ENCODE data around the gene EML6.
"Not testable (repeated sequence)": the region's sequence is repeated elsewhere in the genome, so short reads cannot be mapped to it uniquely, and the experiment has no call there.

Gene EML6

GRCh38 chr2:54838585-54839035, 115.1 kb downstream of the EML6 start:
- in situ Hi-C loops (cut with MboI; ENCODE audit: low sequenced_read_pairs), result no loop called here

DNA sequence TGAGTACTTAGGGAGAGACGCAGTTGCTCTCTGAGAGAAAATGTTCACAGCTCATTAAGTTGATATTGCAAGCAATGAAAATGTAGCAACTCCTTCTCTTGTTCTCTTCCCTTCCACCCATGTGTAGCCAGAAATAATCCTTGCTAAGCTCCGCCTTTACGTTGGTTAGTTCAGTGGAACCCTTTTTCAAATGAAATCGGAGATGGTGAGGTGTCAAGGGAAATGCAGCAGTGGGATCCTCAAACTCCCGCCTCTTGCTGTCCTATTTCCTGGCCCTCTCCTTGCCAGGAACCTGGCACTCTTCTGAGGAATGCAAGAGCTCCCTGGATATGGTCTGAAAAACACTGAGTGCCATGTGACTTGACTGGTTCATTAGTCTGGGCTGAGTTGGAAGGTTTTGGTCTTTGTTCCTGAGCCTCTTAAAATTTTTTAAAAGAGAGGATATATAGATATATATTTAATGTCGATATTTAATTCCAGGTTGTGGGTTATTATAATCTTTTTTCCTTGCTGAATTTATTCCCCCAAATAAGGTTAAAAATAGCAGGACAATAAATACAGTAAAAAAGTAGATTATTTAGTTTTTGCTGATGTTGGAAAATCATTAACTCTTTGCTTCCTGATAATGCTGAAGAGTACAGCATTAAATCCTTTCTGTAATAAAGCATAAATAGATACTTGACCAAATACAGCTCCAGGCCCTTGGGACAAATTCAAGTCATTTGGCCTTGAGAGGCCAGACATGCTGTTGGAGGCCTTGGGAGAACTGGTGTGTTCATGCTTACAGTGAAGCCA, 116.2 kb downstream of the EML6 start:
- in situ Hi-C loops (cut with MboI; ENCODE audit: low sequenced_read_pairs), result no loop called here

DNA sequence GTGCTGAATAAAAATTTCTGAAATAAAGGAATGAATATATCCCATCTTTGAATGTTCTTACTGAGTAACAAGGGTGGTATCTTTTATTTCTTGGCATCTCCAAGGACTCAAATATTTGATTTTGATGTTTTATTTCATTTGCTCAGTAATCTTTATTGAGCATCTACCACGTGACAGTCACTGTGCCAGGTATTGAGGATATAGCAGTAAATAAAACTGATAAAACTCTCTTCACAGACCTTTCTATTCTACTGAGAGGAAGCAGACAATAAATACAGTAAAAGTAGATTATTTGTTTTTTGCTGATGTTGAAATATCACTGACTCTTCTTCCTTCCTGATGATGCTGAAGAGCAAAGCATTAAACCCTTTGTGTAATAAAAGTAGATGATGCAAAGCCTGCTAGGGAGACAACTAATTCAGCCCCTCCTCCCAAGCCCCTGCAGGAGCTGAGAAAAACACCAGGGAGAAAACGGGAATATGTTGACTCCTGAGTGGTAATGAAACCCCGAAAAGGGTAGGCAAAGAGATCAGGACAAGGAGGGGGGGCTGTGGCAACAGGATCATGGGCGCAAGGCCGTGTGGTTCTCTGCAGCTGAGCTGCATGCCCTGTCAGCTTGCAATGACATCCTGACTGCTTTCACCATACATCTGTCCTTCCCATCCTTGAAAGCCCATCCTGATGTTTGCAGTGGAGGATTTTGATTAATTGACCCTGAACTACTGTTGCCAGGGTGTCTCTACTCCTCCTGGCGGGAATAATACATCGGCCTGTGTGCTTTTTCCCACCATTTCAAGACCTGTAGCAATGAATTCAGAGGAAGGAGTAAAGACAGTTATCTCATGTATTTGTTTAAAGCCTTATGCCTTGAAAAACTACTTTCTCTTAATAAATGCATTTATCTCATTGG, 117.4 kb downstream of the EML6 start:
- in situ Hi-C loops (cut with MboI; ENCODE audit: low sequenced_read_pairs), result no loop called here

GRCh38 chr2:54841500-54841899, 118.0 kb downstream of the EML6 start:
- in situ Hi-C loops (cut with MboI; ENCODE audit: low sequenced_read_pairs), result not testable (repeated sequence)

DNA sequence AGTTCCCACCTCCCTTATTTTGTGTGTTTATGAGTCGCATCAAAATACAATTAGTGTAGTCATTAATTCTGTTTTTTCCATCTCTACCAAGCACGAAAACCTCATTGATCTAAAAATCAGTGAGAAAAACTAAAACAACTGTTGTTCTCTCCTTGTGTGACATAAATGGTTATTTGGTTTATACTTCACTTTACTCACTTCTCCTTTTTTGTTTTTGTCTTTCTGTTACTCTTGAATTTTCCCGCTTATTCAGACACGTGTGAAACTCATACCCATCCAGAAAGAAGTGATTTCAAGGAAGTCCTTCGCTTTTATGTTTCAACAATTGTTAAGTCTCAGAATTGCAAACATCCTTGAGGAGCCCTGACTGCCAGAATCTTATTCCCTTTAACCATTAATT, 121.6 kb downstream of the EML6 start:
- in situ Hi-C loops (cut with MboI; ENCODE audit: low sequenced_read_pairs), result no loop called here

GRCh38 chr2:54845514-54845913, 122.1 kb downstream of the EML6 start:
- in situ Hi-C loops (cut with MboI; ENCODE audit: low sequenced_read_pairs), result no loop called here

DNA sequence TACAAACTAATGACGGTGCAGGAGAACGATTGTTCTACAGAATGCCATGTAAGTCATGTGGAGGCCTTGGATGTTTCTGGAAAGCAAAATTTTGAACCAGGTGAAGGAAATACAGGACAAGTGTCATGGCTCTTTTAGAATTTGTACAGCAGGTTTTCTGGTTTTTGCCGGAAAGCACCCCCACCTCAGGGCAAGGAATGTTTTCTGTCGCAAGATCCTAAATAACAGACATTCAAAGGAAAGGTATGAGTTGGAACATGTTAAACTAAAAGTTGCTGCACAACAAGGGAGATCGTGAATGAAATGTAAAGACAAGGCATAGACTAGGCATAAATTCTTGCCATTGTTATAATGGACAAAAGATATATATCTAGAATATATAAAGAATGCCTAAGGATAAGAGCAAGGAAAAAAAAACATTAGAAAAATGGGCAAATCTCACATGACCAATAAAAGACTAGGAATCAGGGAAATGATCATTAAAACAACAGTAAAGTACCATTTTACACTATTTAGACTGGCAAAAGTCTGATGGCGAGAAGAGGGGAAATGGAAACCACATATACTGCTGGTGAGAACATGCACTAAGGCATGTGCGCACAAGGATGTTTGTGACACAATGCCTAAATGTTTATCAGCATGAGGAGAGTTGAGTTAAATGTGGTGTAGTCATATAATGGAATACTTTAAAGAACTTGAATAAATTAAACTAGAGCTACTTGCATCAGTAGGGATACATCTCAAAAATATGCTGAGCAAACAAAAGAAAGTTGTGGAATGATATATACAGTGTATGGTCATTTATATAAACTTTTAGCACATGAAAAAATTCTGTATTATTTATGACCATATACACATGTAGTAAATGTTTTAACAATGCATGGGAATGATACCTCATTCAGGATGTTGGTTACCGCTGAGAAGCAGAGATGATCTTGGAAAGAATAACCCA, 127.0 kb downstream of the EML6 start:
- in situ Hi-C loops (cut with MboI; ENCODE audit: low sequenced_read_pairs), result no loop called here

- in situ Hi-C loops (cut with MboI; ENCODE audit: low sequenced_read_pairs), result no loop called here
Measured at GRCh38 chr2:54853616-54854310, 130.3 kb downstream of the EML6 start.

GRCh38 chr2:54855434-54855833, 132.0 kb downstream of the EML6 start:
- in situ Hi-C loops (cut with MboI; ENCODE audit: low sequenced_read_pairs), result no loop called here

DNA sequence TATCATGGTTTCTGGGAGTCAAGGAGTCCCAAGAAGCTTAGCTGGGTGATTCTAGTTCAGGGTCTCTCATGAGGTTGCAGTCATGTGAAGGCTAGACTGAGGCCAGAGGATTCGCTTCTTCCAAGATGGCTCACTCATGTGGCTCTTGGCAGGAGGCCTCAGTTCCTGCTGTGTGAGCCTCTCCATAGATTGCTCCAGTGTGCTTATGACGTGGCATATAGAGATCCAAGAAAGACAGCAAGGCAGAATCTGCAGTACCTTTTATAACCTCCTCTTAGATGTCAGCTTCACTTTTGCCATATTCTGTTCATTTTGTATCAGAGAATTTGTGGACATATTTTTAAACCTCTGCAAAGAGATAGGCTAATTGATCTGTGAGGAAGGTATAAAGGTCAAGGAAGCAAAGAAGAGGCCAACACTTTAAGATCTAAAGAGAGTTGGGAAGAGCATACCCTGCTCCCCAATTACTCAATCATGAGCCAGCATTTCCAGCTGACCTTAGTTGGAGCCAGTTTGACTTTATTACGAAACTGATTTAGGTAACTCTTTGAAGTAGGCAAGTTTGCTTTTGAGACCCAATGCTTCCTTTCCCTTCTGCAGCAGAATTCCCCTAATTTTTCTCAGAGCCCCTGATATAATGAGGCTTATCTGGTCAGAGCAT, 134.7 kb downstream of the EML6 start:
- in situ Hi-C loops (cut with MboI; ENCODE audit: low sequenced_read_pairs), result no loop called here

DNA sequence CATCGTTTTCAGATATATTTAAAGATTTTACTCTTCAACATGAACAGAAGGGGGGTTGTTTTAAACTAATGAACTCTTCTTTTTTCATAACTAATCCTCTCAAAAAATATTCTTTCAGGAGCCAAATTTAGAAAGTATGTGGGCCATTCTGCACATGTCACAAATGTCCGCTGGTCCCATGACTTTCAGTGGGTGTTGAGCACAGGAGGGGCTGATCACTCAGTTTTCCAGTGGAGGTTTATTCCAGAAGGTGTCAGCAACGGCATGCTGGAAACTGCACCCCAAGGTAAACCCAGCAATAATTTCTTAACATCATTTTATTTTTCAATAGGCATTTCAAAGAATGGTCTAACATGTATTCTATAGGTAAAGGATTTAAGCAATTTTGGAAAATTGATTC, 136.0 kb downstream of the EML6 start:
- in situ Hi-C loops (cut with MboI; ENCODE audit: low sequenced_read_pairs), result no loop called here

DNA sequence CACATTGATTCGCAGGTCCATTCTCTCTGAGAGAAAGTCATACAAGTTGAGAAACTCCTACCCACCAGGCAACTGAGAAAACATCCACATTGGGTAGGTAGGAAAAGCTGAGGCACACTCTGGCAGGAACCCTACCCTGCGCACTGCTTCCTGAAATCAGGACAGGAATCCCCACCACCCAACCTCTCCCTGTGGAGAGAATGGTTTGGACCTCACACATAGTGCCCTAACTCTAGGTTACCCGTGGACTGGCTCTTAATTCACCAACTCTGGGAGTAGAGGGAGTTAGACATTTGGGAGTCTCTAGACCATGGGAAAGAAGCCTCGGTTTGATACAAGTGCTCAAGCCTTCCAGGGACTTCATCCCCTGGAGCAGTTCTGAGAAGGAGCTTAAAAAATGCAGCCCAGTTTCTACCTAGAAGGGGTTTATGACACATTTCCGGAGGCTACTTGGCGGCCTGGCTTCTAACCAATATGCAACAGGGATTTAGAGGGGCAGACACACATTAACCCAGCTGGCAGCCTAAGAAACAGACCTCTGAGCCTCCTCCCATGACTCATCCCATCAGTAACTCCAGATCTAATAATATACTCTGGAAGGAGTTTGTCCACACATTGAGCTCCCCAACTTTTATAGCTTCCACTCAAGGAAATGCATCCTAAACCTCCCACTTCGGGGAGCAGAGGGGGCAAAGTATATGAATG, 136.7 kb downstream of the EML6 start:
- in situ Hi-C loops (cut with MboI; ENCODE audit: low sequenced_read_pairs), result no loop called here

DNA sequence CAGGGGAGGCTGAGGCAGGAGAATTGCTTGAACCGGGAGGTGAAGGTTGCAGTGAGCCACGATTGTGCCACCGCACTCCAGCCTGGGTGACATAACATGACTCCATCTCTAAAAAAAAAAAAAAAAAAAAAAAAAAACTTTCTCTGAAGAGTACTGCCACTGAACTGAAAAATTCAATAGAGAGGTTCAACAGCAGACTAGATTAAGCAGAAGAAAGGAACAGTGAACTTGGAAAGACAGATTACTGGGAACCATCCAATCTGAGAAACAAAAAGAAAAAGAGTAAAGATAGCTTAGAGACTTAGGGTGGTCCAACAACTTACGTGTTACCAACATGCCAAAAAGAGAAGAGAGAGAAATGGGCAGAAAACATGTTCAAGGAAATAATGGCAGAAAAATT, 138.8 kb downstream of the EML6 start:
- in situ Hi-C loops (cut with MboI; ENCODE audit: low sequenced_read_pairs), result no loop called here

GRCh38 chr2:54862742-54863141, 139.3 kb downstream of the EML6 start:
- in situ Hi-C loops (cut with MboI; ENCODE audit: low sequenced_read_pairs), result no loop called here

- in situ Hi-C loops (cut with MboI; ENCODE audit: low sequenced_read_pairs), result no loop called here
Measured at GRCh38 chr2:54863660-54864059, 140.2 kb downstream of the EML6 start.

- in situ Hi-C loops (cut with MboI; ENCODE audit: low sequenced_read_pairs), result no loop called here
Measured at GRCh38 chr2:54864096-54864495, 140.6 kb downstream of the EML6 start.

GRCh38 chr2:54864727-54865126, 141.3 kb downstream of the EML6 start:
- in situ Hi-C loops (cut with MboI; ENCODE audit: low sequenced_read_pairs), result no loop called here

DNA sequence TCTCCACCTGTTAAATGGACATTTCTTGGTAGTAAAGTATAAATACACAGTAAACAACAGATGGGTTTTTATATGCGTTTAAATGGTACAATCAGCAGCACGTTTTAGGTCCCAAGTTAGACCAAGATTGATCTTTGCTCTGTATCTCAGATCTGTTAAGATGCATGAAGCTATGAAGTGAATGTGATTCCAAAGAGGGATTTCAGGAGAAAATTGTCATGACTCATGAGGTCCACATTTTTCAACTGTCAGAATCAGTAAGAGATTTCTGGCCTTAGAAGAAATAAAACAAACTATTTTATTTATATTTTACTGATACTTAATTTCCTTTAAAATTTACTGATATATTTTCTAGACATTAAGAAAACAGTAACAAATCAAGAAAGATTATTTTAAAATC, 142.7 kb downstream of the EML6 start:
- in situ Hi-C loops (cut with MboI; ENCODE audit: low sequenced_read_pairs), result no loop called here

DNA sequence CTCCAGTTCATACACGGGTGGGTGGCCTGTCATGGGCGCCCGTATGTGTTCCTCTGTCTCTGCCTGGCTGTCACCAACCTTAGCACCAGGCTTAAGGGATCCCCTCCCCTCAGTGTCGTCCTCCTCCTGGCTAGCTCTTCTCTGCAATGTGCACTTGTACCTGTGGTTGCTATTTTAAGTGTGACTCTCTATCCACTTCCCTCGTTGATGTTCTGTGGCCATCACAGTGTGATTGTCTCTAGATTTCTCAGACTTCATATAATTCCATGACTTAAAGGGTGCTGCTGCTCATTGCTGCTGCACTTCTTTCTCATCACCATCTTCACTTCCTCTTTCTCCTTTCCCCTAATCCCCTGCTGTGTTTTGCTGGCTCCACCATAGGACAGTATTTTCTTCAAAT, 143.4 kb downstream of the EML6 start:
- in situ Hi-C loops (cut with MboI; ENCODE audit: low sequenced_read_pairs), result no loop called here

All from HL-60/S4 (cell line).